Body of pancreas (tissue), 4 donors: ENCODE data around the gene GALNT14.

Experiments
- CTCF ChIP-seq, 7 experiments: fragments of 450-650 bp in 4 of 7; fragments of 200-600 bp in 3 of 7; sonication (generic) in 3 of 7; IDR thresholded peaks; one replicate each; pipeline ENCODE4 v1.5.1; 2016 to 2019; ENCODE audit warnings: antibody characterized with exemption in 7 of 7
- POLR2A ChIP-seq, 3 donors: fragments of 450-650 bp; IDR thresholded peaks; one replicate each; pipeline ENCODE4 v1.6.1; 2016; ENCODE audit warnings: antibody characterized with exemption in 3 of 3, mild to moderate bottlenecking in 2 of 3

- TF ChIP-seq CTCF (IDR thresholded peaks at IDR 0.05) (no peak), POLR2A (IDR thresholded peaks at IDR 0.05) (no peak)
Measured at GRCh38 chr2:30880516-30880915, 257.7 kb downstream of the GALNT14 start.
